Stimulated activated CD4-positive, alpha-beta T cell treated with anti-CD3 and anti-CD28 coated beads, Interleukin-1b, Interleukin-23, amount 100 ng/mL, for 24 hours (primary cell): ENCODE results near the gene TNFSF8.

Experiments used
- DNase-seq, 4 experiments: peaks; one replicate each; pipeline ENCODE4 v3.0.0-alpha.2; 2020; ENCODE audit warnings: low read depth in 4 of 4, low spot score in 1 of 4

TNFSF8 gene, protein sequence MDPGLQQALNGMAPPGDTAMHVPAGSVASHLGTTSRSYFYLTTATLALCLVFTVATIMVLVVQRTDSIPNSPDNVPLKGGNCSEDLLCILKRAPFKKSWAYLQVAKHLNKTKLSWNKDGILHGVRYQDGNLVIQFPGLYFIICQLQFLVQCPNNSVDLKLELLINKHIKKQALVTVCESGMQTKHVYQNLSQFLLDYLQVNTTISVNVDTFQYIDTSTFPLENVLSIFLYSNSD

DNA sequence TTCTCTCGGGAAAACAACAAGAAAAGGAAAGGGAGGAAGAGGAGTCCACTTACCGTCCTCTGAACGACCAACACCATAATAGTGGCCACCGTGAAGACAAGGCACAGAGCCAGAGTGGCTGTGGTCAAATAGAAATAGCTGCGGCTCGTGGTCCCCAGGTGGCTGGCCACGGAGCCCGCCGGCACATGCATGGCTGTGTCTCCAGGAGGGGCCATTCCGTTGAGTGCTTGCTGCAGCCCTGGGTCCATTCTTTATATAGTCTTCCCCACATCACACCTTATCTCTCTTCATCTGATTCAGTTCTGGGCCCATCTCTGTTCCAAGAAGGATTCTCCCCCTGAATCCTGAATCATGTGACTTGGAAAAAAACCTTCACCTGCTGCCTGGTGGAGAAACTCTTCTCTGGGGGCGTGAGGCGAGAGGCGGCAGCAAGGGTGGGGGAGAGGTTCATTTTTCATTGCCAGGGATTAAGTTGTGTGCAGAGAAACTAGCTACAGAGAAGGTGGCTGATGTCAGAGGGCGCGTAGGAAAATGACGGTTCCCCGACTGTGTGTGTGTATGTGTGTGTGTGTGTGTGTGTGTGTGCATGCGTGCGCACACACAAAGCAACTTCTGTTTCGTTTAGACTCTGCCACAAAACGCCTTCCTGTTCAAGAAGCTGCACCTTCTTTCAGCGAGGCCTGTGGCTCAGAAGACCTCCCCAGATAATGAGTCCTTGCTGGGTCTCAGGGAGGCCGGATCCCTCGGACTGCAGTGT, at the start of gene TNFSF8:
TSS of gene TNFSF8 (minus strand) at position 536 of the 757 bp plus-strand sequence. CDS start at position 248, 288 bp downstream.
- peak; percentile 35 to 68 (median 52) for DNase-seq

- DNase-seq = no peak
Measured at GRCh38 chr9:114973216-114973615, 42.8 kb upstream of the TNFSF8 start.

DNA sequence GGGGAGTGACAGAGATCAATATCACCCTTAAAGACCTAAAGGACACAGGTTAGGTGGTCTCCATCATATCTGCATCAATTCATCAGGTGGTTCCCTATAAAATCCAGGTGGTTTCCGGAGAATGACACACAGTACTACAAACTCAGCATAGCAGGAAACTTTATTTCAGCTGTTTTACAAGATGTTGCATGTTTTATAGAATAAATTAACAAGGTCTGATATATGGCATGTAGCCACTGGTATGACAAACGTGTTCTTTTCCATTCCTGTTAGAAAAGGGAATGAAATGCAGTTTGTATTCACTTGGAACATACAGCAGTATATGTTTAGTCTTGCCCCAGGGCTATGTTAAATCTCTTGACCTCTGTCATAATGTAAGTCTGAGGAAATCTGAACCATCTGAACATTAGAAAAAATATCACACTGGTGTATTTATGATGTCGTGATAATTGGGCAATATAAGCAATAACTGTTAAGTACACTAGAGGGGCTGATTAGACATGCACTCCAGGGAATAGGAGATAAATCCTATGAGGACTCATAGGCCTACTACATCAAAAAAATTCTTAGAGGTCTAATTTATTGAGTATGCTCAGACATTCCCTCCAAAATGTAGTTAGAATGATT, 42.2 kb upstream of the TNFSF8 start:
- DNase-seq = no peak

GRCh38 chr9:114969269-114969668, 38.9 kb upstream of the TNFSF8 start:
- DNase-seq = no peak

- no peak for DNase-seq
Measured at GRCh38 chr9:114968671-114969070, 38.3 kb upstream of the TNFSF8 start.

DNA sequence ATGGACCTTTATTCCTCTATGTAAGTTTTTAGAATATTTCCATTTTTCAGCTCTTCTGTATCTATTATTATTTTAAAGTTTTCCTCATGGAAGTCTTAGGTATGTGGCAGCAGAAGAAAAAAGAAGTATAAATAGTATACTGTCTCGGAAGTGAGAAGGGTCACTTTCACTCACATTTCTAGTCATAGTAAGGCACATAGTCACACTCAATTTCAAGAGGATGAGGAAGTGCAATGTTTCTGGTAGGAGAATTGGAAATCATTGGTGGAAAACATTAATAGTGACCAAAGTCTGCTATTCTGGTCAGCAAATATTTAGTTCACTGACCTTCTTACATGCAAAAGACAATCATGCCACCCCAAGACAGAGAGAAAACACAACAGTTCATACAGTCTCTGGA, 35.2 kb upstream of the TNFSF8 start:
- DNase-seq = no peak

DNA sequence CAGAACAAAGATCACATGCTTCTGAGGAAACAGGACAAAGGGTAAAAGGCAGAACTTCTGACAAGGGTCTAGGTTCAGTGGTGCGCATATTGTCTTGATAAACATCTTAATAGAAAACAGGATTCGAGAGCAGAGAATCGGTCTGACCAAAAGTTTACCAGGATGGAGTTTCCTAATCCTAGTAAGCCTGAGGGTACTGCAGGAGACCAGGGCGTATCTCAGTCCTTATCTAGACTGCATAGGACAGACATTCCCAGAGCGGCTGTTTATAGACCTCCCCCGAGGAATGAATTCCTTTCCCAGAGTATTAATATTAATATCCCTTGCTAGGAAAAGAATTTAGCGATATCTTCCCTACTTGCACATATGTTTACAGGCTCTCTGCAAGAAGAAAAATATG, 32.4 kb upstream of the TNFSF8 start:
- no peak for DNase-seq

GRCh38 chr9:114960276-114960675, 29.9 kb upstream of the TNFSF8 start:
- no peak for DNase-seq

- DNase-seq = no peak
Measured at GRCh38 chr9:114958844-114959235, 28.4 kb upstream of the TNFSF8 start.

- peak; percentile 11 to 32 (median 20) for DNase-seq
Measured at GRCh38 chr9:114958021-114958843, 27.8 kb upstream of the TNFSF8 start.

GRCh38 chr9:114957558-114957957, 27.2 kb upstream of the TNFSF8 start:
- DNase-seq = no peak

DNA sequence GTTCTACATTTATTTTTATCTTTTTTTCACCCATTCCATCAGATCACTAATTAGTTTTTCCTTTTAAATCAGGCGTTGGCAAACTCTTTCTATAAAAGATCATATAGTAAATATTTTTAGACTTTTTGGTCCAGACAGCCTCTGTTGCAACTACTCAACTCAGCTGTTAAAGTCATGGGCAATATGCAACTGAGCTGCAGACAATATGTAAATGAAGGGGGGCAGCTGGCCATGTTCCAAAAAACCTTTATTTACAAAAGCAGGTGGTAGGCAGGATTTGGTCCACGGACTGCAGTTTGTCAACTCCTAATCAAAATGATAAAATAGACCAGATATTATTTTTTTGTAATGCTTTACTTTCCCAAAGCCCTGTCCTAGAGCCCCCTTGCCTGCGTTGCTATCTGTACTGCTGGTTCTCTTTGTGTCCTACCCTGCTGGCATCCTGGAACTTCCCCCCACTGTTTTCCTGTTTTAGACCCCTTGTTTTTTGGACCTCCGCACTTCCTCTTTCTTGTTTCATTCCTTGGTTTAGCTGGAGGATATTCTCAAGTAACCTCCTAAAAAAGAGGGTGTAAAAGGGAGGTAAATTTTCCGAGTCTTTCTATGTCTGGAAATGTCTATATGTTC, 24.7 kb upstream of the TNFSF8 start:
- DNase-seq = no peak

DNA sequence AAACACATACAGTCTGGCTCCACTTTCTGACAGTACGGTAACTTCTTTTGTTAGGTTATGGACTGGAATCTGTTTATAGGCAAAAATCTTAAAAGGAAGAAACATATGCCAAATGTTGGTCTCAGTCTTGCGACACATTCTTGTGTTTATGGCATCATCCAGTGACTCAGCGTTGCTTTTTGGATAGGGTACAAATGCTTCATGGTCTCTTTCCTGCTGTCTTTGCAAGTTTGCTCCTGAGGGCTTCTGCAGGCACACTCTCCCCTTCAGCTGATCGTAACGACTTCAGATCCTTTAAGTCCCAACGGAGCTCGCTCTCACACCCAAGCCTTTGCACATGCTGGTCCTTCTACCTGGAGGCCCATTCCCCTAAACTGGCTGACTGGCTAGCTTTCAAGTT, 23.6 kb upstream of the TNFSF8 start:
- no peak for DNase-seq

- DNase-seq = no peak
Measured at GRCh38 chr9:114953046-114953445, 22.7 kb upstream of the TNFSF8 start.

DNA sequence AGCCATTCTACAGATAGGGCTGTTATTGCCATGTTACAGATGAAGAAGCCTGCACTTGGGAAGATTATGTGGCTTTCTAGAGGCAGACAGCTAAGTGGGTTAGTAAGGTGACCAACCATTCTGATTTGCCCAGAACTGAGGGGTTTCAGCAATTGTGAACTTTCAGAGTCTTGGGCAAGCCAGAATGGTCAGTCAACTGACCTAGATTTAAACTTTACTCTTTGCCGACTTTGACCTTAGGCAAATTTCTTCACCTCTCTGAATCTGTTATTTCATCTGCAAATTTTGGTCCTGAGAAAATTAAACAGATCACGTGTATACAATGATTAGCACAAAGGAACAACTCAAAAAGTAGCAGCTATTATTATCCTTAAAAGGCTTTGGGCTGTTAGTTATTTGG, 20.4 kb upstream of the TNFSF8 start:
- DNase-seq = no peak

DNA sequence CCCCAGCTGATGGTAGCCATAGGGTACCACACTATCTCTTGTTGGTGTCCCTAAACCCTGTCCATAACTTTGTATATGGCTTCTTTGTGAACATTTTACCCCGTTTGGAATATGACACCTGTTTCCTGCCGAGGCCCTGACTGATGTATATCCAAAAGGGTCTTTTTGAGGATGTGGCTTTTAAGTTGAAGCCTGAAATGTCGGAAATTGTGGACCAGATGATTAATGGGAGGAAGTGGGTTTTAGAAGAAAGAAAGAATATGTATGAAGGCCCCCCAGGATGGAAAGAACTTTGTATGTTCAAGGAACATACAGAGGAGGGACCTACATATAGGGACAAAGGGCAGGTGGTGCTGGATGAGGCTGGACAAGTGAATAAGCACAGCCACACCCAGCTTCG, 16.7 kb upstream of the TNFSF8 start:
- no peak for DNase-seq

- no peak for DNase-seq
Measured at GRCh38 chr9:114945616-114946412, 15.4 kb upstream of the TNFSF8 start.

GRCh38 chr9:114941376-114941775, 11.0 kb upstream of the TNFSF8 start:
- DNase-seq = no peak

- no peak for DNase-seq
Measured at GRCh38 chr9:114938687-114939575, 8.5 kb upstream of the TNFSF8 start.
